ENCODE results near the gene HAUS5.
"Not testable (repeated sequence)": the region's sequence is repeated elsewhere in the genome, so short reads cannot be mapped to it uniquely, and the experiment has no call there.

HAUS5 gene

GRCh38 chr19:35650581-35650980 lies 38.0 kb downstream of the HAUS5 start:
- H3K27ac ChIP-seq, result no peak overlapping the region
- no peak for TF ChIP-seq CTCF (IDR thresholded peaks at IDR 0.05)
- TF ChIP-seq ZFX (IDR thresholded peaks at IDR 0.05; ENCODE audit: borderline replicate concordance), result no peak

DNA sequence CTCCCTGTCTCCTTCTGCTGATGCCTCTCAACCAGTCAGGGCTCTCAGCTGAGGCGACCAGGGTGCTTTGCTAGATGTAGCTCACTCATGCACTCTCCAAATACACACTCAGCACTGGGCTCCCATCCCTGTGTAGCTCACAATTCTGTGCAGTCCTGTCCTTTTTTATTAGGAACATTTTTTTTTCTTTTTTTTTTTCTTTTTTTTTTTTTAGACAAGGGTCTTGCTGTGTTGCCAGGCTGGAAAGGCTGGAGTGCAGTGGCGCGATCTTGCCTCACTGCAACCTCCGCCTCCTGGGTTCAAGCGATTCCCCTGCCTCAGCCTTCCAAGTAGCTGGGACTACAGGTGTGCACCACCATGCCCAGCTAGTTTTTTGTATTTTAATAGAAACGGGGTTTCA lies 42.3 kb downstream of the HAUS5 start:
- H3K27ac ChIP-seq, result not testable (repeated sequence)

DNA sequence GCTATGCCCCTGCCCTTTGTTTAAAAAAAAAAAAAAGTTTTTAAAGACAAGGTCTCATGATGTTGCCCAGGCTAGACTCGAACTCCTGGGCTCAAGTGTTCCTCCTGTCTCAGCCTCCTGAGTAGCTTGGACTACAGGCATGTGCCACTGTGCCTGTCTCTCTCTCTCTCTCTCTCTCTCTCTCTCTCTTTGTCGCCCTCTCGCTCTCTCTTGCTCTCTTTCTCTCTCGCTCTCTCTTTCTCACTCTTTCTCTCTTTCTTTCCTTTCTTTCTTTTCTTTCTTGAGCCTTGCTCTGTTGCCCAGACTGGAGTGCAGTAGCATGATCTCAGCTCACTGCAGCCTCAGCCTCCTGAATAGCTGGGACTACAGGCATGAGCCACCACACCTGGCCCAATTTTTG lies 43.1 kb downstream of the HAUS5 start:
- no peak overlapping the region for H3K27ac ChIP-seq
- TF ChIP-seq ZFX (IDR thresholded peaks at IDR 0.05; ENCODE audit: borderline replicate concordance), result no peak
- TF ChIP-seq CTCF (IDR thresholded peaks at IDR 0.05), result no peak

GRCh38 chr19:35656700-35657099 lies 44.2 kb downstream of the HAUS5 start:
- no peak overlapping the region for H3K27ac ChIP-seq
- no peak for TF ChIP-seq CTCF (IDR thresholded peaks at IDR 0.05)
- TF ChIP-seq ZFX (IDR thresholded peaks at IDR 0.05; ENCODE audit: borderline replicate concordance), result no peak

GRCh38 chr19:35657904-35658700 lies 45.6 kb downstream of the HAUS5 start:
- TF ChIP-seq ZFX (IDR thresholded peaks at IDR 0.05; ENCODE audit: borderline replicate concordance) (no peak), CTCF (IDR thresholded peaks at IDR 0.05) (0 out of 2 replicates have a peak, but pooled peaks have one; percentile 4)
- H3K27ac ChIP-seq, result no peak overlapping the region

DNA sequence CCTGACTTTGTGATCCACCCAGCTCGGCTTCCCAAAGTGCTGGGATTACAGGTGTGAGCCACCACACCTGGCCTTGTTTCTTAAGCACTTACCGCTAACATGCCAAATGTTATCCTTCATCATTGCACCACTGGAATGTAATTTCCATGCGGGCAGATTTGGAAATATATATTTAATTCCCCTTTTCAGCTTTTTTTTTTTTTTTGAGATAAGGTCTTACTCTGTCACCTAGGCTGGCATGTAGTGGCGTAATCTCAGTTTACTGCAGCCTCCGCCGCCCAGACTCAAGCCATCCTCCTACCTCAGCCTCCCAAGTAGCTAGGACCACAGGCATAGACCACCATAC lies 49.4 kb downstream of the HAUS5 start:
- TF ChIP-seq ZFX (IDR thresholded peaks at IDR 0.05; ENCODE audit: borderline replicate concordance), result no peak
- TF ChIP-seq CTCF (IDR thresholded peaks at IDR 0.05), result no peak
- no peak overlapping the region for H3K27ac ChIP-seq

GRCh38 chr19:35663981-35664380 lies 51.4 kb downstream of the HAUS5 start:
- TF ChIP-seq ZFX (IDR thresholded peaks at IDR 0.05; ENCODE audit: borderline replicate concordance) (no peak), CTCF (IDR thresholded peaks at IDR 0.05) (no peak)
- no peak overlapping the region for H3K27ac ChIP-seq

DNA sequence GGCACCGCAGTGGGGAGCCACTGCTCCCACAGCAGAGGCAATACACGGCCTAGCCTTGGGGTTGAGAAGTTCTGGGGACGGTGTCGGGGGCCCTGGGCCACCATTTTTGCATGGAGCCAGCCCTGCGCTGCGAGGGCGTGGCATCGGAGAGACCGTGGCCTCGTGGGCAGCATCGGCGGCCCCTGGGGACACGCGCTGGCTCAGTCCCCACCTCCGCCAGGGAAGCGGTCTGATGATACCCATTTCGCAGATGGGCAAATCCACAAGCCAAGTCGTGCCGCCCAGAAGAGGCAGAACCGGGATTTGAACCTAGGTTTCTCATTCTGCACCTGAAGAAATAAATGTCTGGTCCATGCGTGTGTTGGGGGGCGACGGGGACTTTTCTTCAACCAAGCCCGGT lies 52.6 kb downstream of the HAUS5 start:
- TF ChIP-seq ZFX (IDR thresholded peaks at IDR 0.05; ENCODE audit: borderline replicate concordance) (no peak), CTCF (IDR thresholded peaks at IDR 0.05) (no peak)
- no peak overlapping the region for H3K27ac ChIP-seq

Data from 22Rv1 (cell line).